ENCODE data around the gene ZNF618. TPM values are rescaled to one million over a fixed set of nuclear protein-coding genes. Genes with fewer than 3 reads are reported as not detected.

The ZNF618 gene
- total and polyA plus RNA-seq, 2 experiments from 2014 or later: 2.3 to 5.1 TPM

- Histone ChIP-seq H3K27ac (no peak overlapping the region), H3K36me3 (ENCODE audit: low read depth) (no peaks in the 10 kb centered on the region), H3K4me1 (ENCODE audit: insufficient read depth) (peaks cover 10% of the 10 kb centered on the region; the same call in 1 of the 2 replicates), H2AFZ (no peak overlapping the region), H3K9me3 (ENCODE audit: low read depth) (no peaks in the 10 kb centered on the region), H3K9me2 (ENCODE audit: insufficient read depth) (no peaks in the 10 kb centered on the region; the same call in 1 of the 2 replicates), H3K4me2 (ENCODE audit: unreplicated experiment) (no peak overlapping the region), H4K20me1 (ENCODE audit: insufficient read depth) (no peaks in the 10 kb centered on the region), H3K27me3 (replicated peaks; ENCODE audit: insufficient read depth) (no peaks in the 10 kb centered on the region), H3K9ac (no peak overlapping the region), H3K4me3 (no peak overlapping the region), H3F3A (ENCODE audit: insufficient read depth) (no peaks in the 10 kb centered on the region), H3K79me2 (ENCODE audit: insufficient read depth) (peaks cover 40% of the 10 kb centered on the region)
- TF ChIP-seq EZH2phosphoT487 (IDR thresholded peaks at IDR 0.05; ENCODE audit: insufficient read depth, low read depth) (no peak), EZH2 (IDR thresholded peaks at IDR 0.05; ENCODE audit: insufficient read depth, poor library complexity, severe bottlenecking) (no peak)
- 97% methylated on average over 8 of the region's 8 CpGs for WGBS, 2 experiments (ENCODE audit: low coverage in 1 of 2, low lambda C conversion rate in 2 of 2, missing lambda C conversion rate in 2 of 2)
- in situ Hi-C loops (cut with MboI): no loop called here
- no peak for DNase-seq
Measured at GRCh38 chr9:113945784-113946183, 69.7 kb downstream of the ZNF618 start.

DNA sequence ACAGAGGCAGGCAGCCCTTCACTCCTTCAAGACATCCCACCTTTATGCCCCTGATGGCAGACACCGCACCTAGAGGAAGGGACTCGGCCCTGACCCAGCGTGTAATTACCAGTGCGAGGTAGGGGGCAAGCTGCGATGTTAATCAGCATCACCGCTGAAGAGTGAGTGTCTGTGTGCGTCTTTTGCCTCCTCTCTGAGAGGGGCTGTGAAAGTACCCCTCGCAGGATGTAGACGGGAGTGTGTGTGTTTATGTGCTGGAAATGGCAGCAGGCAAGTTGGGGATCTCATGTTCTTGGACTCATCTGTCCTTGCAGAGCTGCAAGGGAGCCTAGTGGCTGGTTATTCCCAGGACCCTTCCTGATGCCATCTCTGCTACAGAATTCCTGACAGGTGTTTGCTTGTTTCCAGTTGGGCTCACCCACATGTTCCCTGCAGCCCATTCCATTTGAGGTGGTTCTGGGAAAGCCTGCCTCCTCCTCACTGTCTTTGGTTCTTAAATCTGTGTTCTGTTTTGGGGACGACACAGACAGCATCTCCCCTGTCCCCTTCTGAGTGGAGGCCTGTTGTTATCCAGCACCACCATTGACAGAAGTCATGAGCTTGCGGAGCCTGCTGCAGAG is 70.5 kb downstream of the ZNF618 start:
- peaks cover 36% of the 10 kb centered on the region for H3K79me2 ChIP-seq (ENCODE audit: insufficient read depth)
- TF ChIP-seq EZH2 (IDR thresholded peaks at IDR 0.05; ENCODE audit: insufficient read depth, poor library complexity, severe bottlenecking) (no peak), EZH2phosphoT487 (IDR thresholded peaks at IDR 0.05; ENCODE audit: insufficient read depth, low read depth) (no peak)

GRCh38 chr9:113947941-113948340 is 71.8 kb downstream of the ZNF618 start:
- peaks cover 11% of the 10 kb centered on the region for H3K4me1 ChIP-seq (ENCODE audit: insufficient read depth)
- H3K9ac ChIP-seq: no peak overlapping the region
- H3K79me2 ChIP-seq (ENCODE audit: insufficient read depth): peaks cover 24% of the 10 kb centered on the region
- no peaks in the 10 kb centered on the region for H4K20me1 ChIP-seq (ENCODE audit: insufficient read depth)
- no peak overlapping the region for H2AFZ ChIP-seq
- H3K9me3 ChIP-seq (ENCODE audit: low read depth): no peaks in the 10 kb centered on the region
- H3K9me2 ChIP-seq (ENCODE audit: insufficient read depth): no peaks in the 10 kb centered on the region
- no peak for TF ChIP-seq EZH2phosphoT487 (IDR thresholded peaks at IDR 0.05; ENCODE audit: insufficient read depth, low read depth)
- no peak for TF ChIP-seq EZH2 (IDR thresholded peaks at IDR 0.05; ENCODE audit: insufficient read depth, poor library complexity, severe bottlenecking)
- no peak overlapping the region for H3K27ac ChIP-seq
- H3K4me3 ChIP-seq: no peak overlapping the region
- 90 to 94% methylated on average over 8 of the region's 8 CpGs for WGBS, 2 experiments (ENCODE audit: low coverage in 1 of 2, low lambda C conversion rate in 2 of 2, missing lambda C conversion rate in 2 of 2)
- peaks cover 9% of the 10 kb centered on the region for H3F3A ChIP-seq (ENCODE audit: insufficient read depth)
- in situ Hi-C loops (cut with MboI): no loop called here
- H3K27me3 ChIP-seq (replicated peaks; ENCODE audit: insufficient read depth): no peaks in the 10 kb centered on the region
- no peak for DNase-seq
- H3K4me2 ChIP-seq (ENCODE audit: unreplicated experiment): no peak overlapping the region
- no peaks in the 10 kb centered on the region for H3K36me3 ChIP-seq (ENCODE audit: low read depth)

More for the DNA sequence above, 70.5 kb downstream of the ZNF618 start:
- WGBS, 2 experiments (ENCODE audit: low coverage in 1 of 2, low lambda C conversion rate in 2 of 2, missing lambda C conversion rate in 2 of 2): 98 to 99% methylated on average over 11 of the region's 11 CpGs
- H3K27ac ChIP-seq: no peak overlapping the region
- no peaks in the 10 kb centered on the region for H3K27me3 ChIP-seq (replicated peaks; ENCODE audit: insufficient read depth)
- no peaks in the 10 kb centered on the region for H4K20me1 ChIP-seq (ENCODE audit: insufficient read depth)
- no peak for DNase-seq
- H3K9me2 ChIP-seq (ENCODE audit: insufficient read depth): no peaks in the 10 kb centered on the region
- H3F3A ChIP-seq (ENCODE audit: insufficient read depth): no peaks in the 10 kb centered on the region
- no peak overlapping the region for H2AFZ ChIP-seq
- H3K4me1 ChIP-seq (ENCODE audit: insufficient read depth): 0 out of 2 replicates have a peak, but pooled peaks cover 2% of the 10 kb centered on the region
- no peak overlapping the region for H3K4me2 ChIP-seq (ENCODE audit: unreplicated experiment)
- H3K4me3 ChIP-seq: no peak overlapping the region
- in situ Hi-C loops (cut with MboI): no loop called here
- no peak overlapping the region for H3K9ac ChIP-seq
- no peaks in the 10 kb centered on the region for H3K36me3 ChIP-seq (ENCODE audit: low read depth)
- no peaks in the 10 kb centered on the region for H3K9me3 ChIP-seq (ENCODE audit: low read depth)

DNA sequence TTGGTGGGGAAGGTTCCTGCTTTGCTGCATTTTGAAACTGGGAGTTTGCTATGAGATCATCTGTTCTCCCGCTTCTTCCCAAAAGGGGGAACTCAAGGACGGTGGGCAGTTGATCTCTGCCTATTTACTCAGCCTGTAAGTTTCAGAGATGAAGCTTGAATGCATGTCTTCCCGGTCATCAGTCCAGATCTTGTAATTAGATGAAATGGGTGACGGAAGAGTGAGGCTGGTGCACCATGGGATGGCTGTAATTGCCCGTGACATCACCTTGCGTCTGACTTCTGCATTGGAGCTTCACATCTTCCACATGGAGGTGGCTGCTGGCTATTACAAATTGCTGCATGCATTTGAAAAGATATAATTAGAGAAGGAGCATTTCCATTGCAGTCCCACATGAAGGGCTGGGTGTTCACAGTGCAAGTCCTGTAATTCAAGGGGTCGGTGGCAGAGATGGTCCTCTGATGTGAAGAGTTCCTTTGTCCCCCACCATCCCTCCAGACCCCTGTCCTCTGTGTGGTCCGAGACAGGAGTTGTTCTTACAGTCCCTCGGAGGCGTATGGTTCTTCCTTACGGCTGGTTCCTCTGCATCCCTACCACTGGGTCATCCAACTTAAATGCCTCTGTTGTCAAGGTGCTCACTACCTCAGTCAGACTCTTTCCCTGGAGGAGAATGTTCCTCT is 72.9 kb downstream of the ZNF618 start:
- H3K9me2 ChIP-seq (ENCODE audit: insufficient read depth): no peaks in the 10 kb centered on the region
- peaks cover 21% of the 10 kb centered on the region for H3K79me2 ChIP-seq (ENCODE audit: insufficient read depth)
- no peak overlapping the region for H2AFZ ChIP-seq
- H3K4me3 ChIP-seq: no peak overlapping the region
- H3K36me3 ChIP-seq (ENCODE audit: low read depth): no peaks in the 10 kb centered on the region
- TF ChIP-seq EZH2 (IDR thresholded peaks at IDR 0.05; ENCODE audit: insufficient read depth, poor library complexity, severe bottlenecking) (no peak), EZH2phosphoT487 (IDR thresholded peaks at IDR 0.05; ENCODE audit: insufficient read depth, low read depth) (no peak)
- no peaks in the 10 kb centered on the region for H3K27me3 ChIP-seq (replicated peaks; ENCODE audit: insufficient read depth)
- H3K9ac ChIP-seq: no peak overlapping the region
- no peaks in the 10 kb centered on the region for H3K9me3 ChIP-seq (ENCODE audit: low read depth)
- 88 to 92% methylated on average over 11 of the region's 11 CpGs for WGBS, 2 experiments (ENCODE audit: low coverage in 1 of 2, low lambda C conversion rate in 2 of 2, missing lambda C conversion rate in 2 of 2)
- peaks cover 22% of the 10 kb centered on the region for H3K4me1 ChIP-seq (ENCODE audit: insufficient read depth)
- H3K27ac ChIP-seq: no peak overlapping the region
- H3F3A ChIP-seq (ENCODE audit: insufficient read depth): peaks cover 17% of the 10 kb centered on the region
- no peak for DNase-seq
- in situ Hi-C loops (cut with MboI): no loop called here
- H3K4me2 ChIP-seq (ENCODE audit: unreplicated experiment): no peak overlapping the region
- no peaks in the 10 kb centered on the region for H4K20me1 ChIP-seq (ENCODE audit: insufficient read depth)
